Osteoblast (primary cell): ENCODE results near the gene SLC13A2. TPM values are rescaled to one million over a fixed set of nuclear protein-coding genes. Genes with fewer than 3 reads are reported as not detected.

Experiments used
- DNase-seq: peaks from one replicate; pipeline ENCODE4 v3.0.0; 2011; ENCODE audit warnings: low spot score, mixed read lengths; ENCODE audit not compliant: insufficient read length; ENCODE audit errors: missing footprints
- H2AFZ ChIP-seq: 2 replicates; pipeline ENCODE4 v1.6.0; 2011; ENCODE audit warnings: mild to moderate bottlenecking, low read length
- H3K27ac ChIP-seq: 2 replicates; pipeline ENCODE4 v1.5.1; 2011; ENCODE audit warnings: mild to moderate bottlenecking, low read depth, low read length, moderate library complexity
- H3K27me3 ChIP-seq: 2 replicates; pipeline ENCODE4 v1.6.0; 2012; ENCODE audit warnings: mild to moderate bottlenecking, control low read depth, inconsistent platforms, low read length, moderate library complexity; ENCODE audit not compliant: insufficient read depth
- H3K36me3 ChIP-seq: 2 replicates; pipeline ENCODE4 v1.5.1; 2011; ENCODE audit warnings: mild to moderate bottlenecking, low read length, control low read depth, moderate library complexity; ENCODE audit not compliant: insufficient read depth
- H3K4me1 ChIP-seq: 2 replicates; pipeline ENCODE4 v1.5.1; 2011; ENCODE audit warnings: mild to moderate bottlenecking, low read length, control low read depth, moderate library complexity; ENCODE audit not compliant: insufficient read depth
- H3K4me2 ChIP-seq: 2 replicates; pipeline ENCODE4 v1.6.0; 2011; ENCODE audit warnings: mild to moderate bottlenecking, low read length; ENCODE audit not compliant: insufficient read depth
- H3K4me3 ChIP-seq: fragments of 200-600 bp; sonication (generic); 3 replicates; pipeline ENCODE4 v1.5.1; 2012; ENCODE audit warnings: mild to moderate bottlenecking, low read length, inconsistent platforms; ENCODE audit not compliant: insufficient read depth
- H3K79me2 ChIP-seq: 2 replicates; pipeline ENCODE4 v1.6.0; 2012; ENCODE audit warnings: mild to moderate bottlenecking, low read length, control low read depth, inconsistent platforms; ENCODE audit not compliant: insufficient read depth
- H3K9me3 ChIP-seq: 2 replicates; pipeline ENCODE4 v1.5.1; 2011; ENCODE audit warnings: low read depth, low read length, control low read depth
- H4K20me1 ChIP-seq: 2 replicates; pipeline ENCODE4 v1.6.0; 2012; ENCODE audit warnings: mild to moderate bottlenecking, low read length, control low read depth; ENCODE audit not compliant: insufficient read depth
- CTCF ChIP-seq: IDR thresholded peaks from 2 replicates; pipeline ENCODE4 v1.5.1; 2011; ENCODE audit warnings: mild to moderate bottlenecking, low read depth, low read length, moderate library complexity; ENCODE audit errors: extremely low read depth
- total RNA-seq: library from RNA; depleted of rRNA; stranded (reverse); fragments of >200 nt; gene quantifications from 2 replicates; pipeline ENCODE4 v1.2.3, GENCODE V29; 2012

Gene SLC13A2
- total RNA-seq, 1 donor, result not detected

DNA sequence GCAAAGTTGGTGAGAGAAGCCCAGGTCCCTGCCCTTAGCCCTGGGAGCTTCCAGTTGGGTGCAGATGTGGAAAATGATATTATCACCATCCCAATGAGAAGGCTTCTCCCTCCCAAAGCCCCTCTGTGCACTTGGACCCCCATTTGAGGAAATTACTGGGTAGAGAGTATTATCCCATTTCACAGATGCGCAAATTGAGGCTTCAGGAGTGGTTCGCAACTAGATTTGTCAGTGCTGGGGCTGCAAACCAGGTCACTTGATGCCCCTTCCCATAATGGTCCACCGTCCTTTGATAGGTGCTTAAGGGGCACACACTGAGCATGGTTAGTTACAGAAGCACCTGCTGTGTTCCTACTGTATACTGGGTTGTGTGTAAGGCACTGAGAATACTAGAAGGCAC lies 18.4 kb downstream of the SLC13A2 start:
- Histone ChIP-seq H3K27me3 (peaks cover 13% of the 10 kb centered on the region), H3K27ac (no peak overlapping the region), H3K36me3 (no peaks in the 10 kb centered on the region), H3K9me3 (no peaks in the 10 kb centered on the region), H4K20me1 (no peaks in the 10 kb centered on the region), H2AFZ (no peak overlapping the region), H3K79me2 (no peaks in the 10 kb centered on the region), H3K4me1 (no peaks in the 10 kb centered on the region), H3K4me3 (no peak overlapping the region), H3K4me2 (no peak overlapping the region)
- TF ChIP-seq CTCF, result no peak
- peak; percentile 18 for DNase-seq

- peak; percentile 80 for DNase-seq
These were observed 19.2 kb downstream of the SLC13A2 start for GRCh38 chr17:28492352-28493310.

DNA sequence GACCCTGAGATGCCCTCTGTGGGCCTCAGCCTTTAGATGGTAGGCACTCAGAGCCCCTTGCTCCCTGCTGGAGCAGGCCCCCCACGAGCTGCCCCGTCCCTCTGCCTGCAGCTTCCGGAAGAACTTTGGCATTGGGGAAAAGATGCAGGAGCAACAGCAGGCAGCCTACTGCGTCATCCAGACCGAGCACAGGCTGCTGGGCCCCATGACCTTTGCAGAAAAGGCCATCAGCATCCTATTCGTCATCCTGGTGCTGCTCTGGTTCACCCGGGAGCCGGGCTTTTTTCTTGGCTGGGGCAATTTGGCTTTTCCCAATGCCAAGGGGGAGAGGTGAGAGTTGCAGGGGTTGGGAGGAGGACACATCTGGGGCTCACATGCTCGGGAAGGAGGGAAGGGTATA lies 20.0 kb downstream of the SLC13A2 start:
- Histone ChIP-seq H2AFZ (no peak overlapping the region), H3K27ac (no peak overlapping the region), H3K9me3 (no peaks in the 10 kb centered on the region), H4K20me1 (no peaks in the 10 kb centered on the region), H3K27me3 (peaks cover 4% of the 10 kb centered on the region), H3K4me3 (no peak overlapping the region), H3K4me1 (no peaks in the 10 kb centered on the region), H3K4me2 (no peak overlapping the region), H3K36me3 (no peaks in the 10 kb centered on the region), H3K79me2 (no peaks in the 10 kb centered on the region)
- peak; percentile 89 for DNase-seq
- TF ChIP-seq CTCF, result no peak

More at GRCh38 chr17:28492352-28493310, 19.2 kb downstream of the SLC13A2 start:
- H3K79me2 ChIP-seq, result no peaks in the 10 kb centered on the region
- H3K4me2 ChIP-seq, result no peak overlapping the region
- no peaks in the 10 kb centered on the region for H3K4me1 ChIP-seq
- no peaks in the 10 kb centered on the region for H4K20me1 ChIP-seq
- TF ChIP-seq CTCF, result no peak
- H3K4me3 ChIP-seq, result no peak overlapping the region
- no peaks in the 10 kb centered on the region for H3K9me3 ChIP-seq
- no peak overlapping the region for H2AFZ ChIP-seq
- no peak overlapping the region for H3K27ac ChIP-seq
- no peaks in the 10 kb centered on the region for H3K36me3 ChIP-seq
- peaks cover 6% of the 10 kb centered on the region for H3K27me3 ChIP-seq

- DNase-seq, result peak; percentile 99
- Histone ChIP-seq H3K79me2 (no peaks in the 10 kb centered on the region), H3K27me3 (no peaks in the 10 kb centered on the region), H4K20me1 (no peaks in the 10 kb centered on the region), H3K4me1 (no peaks in the 10 kb centered on the region), H3K9me3 (no peaks in the 10 kb centered on the region), H2AFZ (no peak overlapping the region), H3K4me2 (no peak overlapping the region), H3K36me3 (no peaks in the 10 kb centered on the region), H3K27ac (no peak overlapping the region), H3K4me3 (no peak overlapping the region)
- TF ChIP-seq CTCF, result peak; percentile 89
These were observed 21.2 kb downstream of the SLC13A2 start for GRCh38 chr17:28494445-28495188.
